GM21390 (cell line): ENCODE data around the gene GRK5.

Experiments used
- ATAC-seq: cut with Tn5 transposase; IDR thresholded peaks from one replicate; pipeline ENCODE4 v1.9.1; 2021; ENCODE audit not compliant: unreplicated experiment

GRK5 gene

GRCh38 chr10:119396709-119397071, 189.3 kb downstream of the GRK5 start:
- ATAC-seq: no peak

DNA sequence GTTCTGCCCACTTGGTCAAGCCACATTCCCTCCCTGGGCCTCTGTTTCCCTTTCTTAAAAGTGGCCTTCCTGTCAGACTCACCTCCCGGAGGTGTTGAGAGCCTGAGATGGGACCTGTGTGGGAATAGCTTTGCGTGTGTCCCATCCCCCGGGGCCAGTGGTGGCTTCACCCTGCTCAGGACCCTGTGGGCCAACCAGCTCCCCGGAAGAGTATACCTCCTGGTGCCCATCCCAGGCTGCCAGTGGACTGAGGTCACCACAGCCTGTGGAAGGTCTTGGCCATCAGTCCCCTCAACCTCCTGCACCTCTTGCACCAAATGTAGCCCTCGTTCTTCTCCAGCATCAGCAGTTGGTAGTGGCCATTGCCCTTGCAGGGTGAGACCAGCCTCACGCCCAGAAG, 190.0 kb downstream of the GRK5 start:
- ATAC-seq: no peak

GRCh38 chr10:119398996-119399395, 191.6 kb downstream of the GRK5 start:
- ATAC-seq: no peak

DNA sequence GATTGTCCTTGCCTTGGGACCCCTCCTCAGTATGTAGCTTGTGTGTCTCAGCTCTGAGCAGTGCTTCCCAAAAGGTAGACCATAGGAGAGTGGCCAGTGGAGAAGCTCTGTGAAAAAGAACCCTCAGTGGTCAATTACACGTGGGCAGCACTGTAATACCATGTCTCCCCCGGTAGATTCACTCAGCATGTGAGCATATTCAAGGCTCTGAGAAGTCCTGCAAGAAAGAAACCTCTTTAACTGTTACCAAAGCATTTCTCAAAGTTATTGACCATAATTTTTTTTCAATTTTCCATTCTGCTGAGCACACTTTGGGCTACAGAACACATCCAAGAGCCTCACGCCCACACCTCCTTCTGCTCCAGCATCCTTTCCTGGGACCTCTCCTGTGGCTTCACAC, 192.1 kb downstream of the GRK5 start:
- ATAC-seq: no peak

DNA sequence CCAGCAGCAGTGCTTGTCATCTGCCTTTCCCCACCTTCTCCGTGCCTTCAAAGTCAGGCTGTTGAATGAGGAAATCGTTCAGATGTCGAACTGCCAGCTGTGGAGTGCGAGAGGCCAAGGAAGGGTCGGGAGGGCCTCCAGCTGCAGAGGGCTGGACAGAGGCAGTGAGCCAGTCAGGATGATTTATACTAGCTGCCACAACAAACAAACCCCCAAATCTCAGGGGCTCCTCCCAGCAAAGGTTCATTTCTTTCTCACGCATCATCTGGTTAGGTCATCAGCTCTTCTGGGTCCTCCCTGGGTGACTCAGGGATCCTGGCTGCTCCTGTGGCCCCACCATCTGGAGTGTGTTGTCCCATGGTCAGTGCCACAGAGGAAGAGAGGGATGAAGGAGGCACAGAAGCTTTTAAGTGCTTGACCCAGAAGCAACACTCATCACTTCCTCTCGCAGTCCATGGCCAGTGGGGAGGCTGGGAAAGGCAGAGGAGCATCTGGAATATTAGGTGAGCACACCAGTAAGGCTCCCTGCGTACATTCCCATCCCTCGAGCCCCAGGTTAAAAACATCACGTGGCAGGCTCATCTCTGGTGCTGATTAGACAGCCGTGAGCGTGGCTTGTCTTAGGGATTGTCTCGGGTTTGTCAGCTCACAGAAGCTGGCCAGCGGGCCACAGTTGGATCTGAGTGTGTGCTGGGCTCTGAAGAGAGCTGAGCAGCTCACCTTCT, 194.5 kb downstream of the GRK5 start:
- ATAC-seq: no peak

- ATAC-seq: no peak
Measured at GRCh38 chr10:119403921-119404320, 196.6 kb downstream of the GRK5 start.

GRCh38 chr10:119404719-119405519, 197.5 kb downstream of the GRK5 start:
- ATAC-seq: no peak

GRCh38 chr10:119405520-119405807, 198.1 kb downstream of the GRK5 start:
- no peak for ATAC-seq

GRCh38 chr10:119406137-119406536, 198.8 kb downstream of the GRK5 start:
- ATAC-seq: no peak

- no peak for ATAC-seq
Measured at GRCh38 chr10:119406601-119407253, 199.4 kb downstream of the GRK5 start.

DNA sequence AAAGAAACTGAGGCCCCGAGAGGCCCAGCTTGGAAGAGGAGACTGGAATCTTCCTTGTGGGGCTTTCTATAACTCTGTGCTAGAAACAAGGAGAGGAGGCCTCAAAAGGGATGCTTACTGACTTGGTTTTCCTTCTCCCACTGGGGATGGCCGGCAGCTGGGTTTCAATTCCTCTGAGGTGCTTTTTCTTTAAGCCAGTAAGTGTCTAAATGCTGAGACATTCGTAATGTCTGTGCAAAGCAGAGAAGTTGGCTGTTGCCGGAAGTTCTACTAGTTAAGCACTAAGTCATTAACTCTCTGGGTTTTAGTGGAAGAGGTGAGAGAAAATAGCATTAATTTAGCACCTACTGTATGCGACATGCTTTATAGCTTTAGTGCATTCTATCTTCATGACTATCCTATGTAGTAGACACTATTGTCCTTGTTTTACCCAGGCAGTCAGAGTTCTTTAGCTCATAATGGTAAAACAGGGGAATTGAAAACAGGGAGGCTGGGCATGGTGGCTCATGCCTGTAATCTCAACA, 199.9 kb downstream of the GRK5 start:
- no peak for ATAC-seq

DNA sequence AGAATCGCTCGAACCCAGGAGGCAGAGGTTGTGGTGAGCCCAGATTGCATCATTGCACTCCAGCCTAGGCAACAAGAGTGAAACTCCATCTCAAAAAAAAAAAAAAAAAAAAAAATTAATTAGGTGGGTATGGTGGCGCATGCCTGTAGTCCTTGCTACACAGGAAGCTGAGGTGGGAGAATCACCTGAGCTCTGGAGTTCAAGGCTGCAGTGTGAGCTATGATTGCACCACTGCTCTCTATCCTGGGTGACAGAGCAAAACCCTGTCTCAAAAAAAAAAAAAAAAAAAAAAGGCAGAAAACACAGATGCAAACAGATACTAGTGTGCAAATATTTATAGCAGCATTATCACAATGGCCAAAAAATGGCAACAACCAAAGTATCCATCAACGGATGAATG, 200.7 kb downstream of the GRK5 start:
- no peak for ATAC-seq

DNA sequence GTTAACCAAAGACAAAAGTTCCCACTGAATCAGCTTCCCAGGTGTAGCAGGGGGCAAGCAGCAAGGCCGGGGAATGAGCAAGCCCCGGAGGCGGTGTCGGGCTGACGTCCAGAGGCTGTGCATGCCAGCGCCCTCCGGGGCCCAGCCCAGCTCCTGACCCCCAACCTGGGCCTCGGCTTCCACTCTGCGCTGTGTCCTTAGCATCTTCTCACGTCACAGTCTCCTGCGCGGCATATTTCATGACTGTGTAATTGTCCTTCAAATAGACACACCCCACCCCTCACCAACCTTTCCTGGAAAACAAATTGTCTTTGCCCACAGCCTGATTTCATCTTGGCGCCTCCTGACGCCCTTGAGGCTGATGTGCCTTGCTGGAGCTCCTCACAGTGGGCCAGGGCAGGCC, 201.6 kb downstream of the GRK5 start:
- no peak for ATAC-seq

DNA sequence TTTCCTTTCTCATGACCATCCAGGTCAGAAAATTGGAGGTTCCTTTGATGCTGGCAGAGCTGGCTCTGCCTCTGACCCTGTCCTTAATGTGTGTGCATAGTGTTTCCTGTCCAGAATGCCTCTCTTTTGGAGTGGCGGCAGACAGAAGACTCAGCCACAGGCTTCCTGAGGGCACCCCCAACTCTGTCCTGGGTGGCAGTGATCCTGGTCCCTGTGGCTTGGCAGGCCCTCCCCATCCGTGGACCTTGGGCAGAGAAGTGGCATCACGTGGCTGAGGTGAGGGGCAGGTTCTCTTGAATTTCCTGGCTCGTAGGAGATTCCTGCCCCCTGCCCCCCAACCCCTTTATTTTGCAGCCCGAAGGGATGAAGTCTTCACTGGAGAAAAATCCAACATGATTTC, 202.0 kb downstream of the GRK5 start:
- ATAC-seq: no peak

DNA sequence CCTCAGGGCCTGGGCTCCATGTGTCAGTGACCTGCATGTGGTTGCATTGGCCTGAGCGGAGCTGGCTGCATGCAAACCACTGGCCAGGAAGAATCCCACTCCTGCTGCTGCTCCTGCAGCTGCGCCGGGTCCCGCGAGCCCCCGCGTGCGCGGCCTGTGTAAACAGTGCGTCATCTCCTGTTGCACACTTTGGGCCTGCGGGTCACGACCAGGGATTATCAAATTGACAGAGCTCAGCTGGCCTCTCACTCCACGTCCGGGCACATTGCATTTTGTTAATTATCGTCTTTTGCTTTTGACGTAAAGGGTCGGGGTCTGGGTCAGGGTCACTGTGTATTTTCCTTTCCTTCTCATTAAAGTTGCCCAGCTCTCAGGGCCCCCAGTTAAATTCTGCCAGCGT, 202.5 kb downstream of the GRK5 start:
- ATAC-seq: no peak

- no peak for ATAC-seq
Measured at GRCh38 chr10:119410361-119411116, 203.2 kb downstream of the GRK5 start.

DNA sequence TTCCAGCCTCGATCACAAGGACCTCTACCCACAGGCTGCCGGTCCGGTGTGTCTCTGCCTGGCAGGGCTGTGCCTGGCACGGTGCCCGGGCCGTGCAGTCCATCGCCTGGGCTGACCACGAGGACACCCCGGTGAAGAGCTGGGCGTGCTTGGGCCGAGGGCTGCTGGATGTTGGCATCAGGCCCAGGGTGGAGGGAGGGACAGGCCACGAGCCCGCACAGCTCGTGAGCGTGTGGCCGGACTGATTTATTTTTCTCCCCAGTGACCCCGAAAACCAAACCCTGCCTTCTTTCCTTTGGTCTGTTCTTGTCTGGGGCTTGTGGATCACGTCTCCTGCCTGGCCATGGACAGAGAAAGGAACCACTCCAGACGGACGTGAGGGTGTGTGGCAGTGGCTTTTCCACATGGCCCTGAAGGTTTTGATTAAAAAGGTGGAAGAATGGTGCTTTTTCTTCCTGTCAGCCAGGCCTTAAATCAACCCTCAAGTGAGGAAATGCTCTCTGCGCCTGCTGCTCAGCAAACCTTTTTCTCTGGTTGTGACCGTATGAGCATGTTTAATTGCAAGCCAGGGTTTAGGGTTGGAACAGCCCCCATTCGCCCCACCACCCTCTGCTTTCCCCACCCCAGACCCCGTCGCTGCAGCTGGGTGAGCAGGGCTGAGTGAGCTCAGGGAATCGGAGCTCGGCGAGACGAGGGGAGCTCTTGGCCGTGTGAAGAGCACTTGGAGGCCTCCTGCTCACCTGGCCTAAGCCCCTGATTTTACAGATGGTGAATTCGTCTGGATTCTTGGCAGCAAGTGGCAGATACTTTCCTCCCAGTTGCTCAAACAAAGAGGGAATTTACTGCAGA, 205.1 kb downstream of the GRK5 start:
- no peak for ATAC-seq

DNA sequence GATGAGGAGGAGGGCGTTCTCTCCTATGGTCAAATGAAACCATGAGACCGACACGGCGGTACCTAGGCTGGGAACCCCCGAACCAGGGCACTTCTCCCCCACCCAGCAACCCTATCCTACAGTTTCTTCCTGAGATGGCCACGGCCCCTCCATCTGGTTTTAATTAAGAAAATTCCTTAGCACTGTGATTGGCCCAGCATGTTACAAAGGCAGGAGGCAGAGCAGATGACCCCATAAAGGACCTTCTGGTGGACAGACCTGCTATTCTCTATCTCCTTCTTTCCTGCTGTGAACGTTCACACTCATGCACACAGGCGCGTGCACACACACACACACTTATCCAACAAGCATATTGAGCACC, 205.7 kb downstream of the GRK5 start:
- ATAC-seq: no peak

DNA sequence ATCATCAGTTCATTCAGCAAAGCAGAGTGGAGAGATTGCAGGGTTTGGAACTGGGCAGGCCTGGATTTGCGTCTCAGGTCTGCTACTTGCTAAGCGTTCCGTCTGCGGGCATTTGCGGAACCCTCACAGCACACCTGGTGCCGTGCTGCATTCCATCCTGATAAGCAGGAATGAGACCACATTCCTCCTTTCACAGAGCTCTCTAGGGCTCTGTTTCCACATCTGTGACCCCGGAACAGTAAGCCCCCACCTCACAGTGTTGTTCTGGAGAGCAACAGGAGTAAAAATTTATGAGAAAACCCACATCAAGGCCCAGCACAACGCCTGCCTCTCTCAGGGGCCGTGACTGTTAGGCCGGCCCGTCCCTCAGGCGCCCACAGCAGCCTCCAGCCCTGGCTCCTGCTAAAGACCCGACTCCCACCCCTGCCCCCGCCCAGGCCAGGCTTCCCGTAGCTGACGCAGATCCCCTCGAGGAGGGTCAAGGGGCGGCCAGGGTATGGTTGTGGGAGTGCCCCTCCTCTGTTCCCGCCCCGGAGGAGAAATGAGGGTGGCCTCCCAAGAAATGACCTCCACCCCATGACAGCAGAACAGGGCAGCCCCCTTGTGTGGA, 206.2 kb downstream of the GRK5 start:
- ATAC-seq: no peak

DNA sequence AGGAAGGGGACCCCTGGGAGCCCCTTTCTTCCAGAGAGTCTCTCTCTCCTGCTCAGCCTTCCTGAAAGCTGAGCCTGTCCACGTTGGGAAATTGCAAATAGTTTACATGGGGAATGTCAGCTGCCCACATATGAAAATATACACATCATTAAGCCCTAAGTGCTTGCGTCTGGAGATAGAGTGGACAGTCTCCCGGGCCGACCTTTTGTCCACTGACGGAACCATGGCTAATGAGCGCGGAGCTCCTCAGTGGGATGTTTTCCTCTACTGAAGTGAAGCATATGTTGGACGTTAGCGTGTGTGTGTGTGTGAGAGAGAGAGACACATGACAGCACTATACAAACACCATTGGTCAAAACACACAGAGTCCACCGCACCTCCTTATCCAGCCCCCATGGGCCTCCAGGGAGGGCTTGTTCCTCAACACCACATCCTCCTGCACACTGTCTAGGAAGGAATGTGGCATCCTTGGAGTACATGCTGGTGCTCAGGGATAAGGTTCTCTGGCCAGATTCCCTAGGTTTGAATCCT, 206.8 kb downstream of the GRK5 start:
- ATAC-seq: no peak
